UCSD-AML1 (cell line): ENCODE data around the gene DACT2.

Experiments
- DNase-seq: peaks from one replicate; lab custom pipeline; 2025; ENCODE audit not compliant: unreplicated experiment; lab: John Stamatoyannopoulos, UW

Gene DACT2

GRCh38 chr6:168352096-168352495 is 32.5 kb upstream of the DACT2 start:
- no peak for DNase-seq

GRCh38 chr6:168349718-168350210 is 30.2 kb upstream of the DACT2 start:
- DNase-seq = no peak

- DNase-seq = no peak
Measured at GRCh38 chr6:168348186-168348585, 28.6 kb upstream of the DACT2 start.

- DNase-seq = no peak
Measured at GRCh38 chr6:168347615-168348014, 28.0 kb upstream of the DACT2 start.

GRCh38 chr6:168347053-168347452 is 27.5 kb upstream of the DACT2 start:
- DNase-seq = no peak

- DNase-seq = no peak
Measured at GRCh38 chr6:168345896-168346754, 26.5 kb upstream of the DACT2 start.

GRCh38 chr6:168345266-168345665 is 25.7 kb upstream of the DACT2 start:
- no peak for DNase-seq

GRCh38 chr6:168344338-168344737 is 24.8 kb upstream of the DACT2 start:
- DNase-seq = no peak

- DNase-seq = no peak
Measured at GRCh38 chr6:168343239-168344150, 23.9 kb upstream of the DACT2 start.

GRCh38 chr6:168342636-168343035 is 23.1 kb upstream of the DACT2 start:
- no peak for DNase-seq

- DNase-seq = no peak
Measured at GRCh38 chr6:168341280-168341900, 21.8 kb upstream of the DACT2 start.

- DNase-seq = no peak
Measured at GRCh38 chr6:168340819-168341218, 21.2 kb upstream of the DACT2 start.

GRCh38 chr6:168338777-168339176 is 19.2 kb upstream of the DACT2 start:
- DNase-seq = no peak

GRCh38 chr6:168336967-168337366 is 17.4 kb upstream of the DACT2 start:
- no peak for DNase-seq

GRCh38 chr6:168333989-168334388 is 14.4 kb upstream of the DACT2 start:
- no peak for DNase-seq

GRCh38 chr6:168333491-168333890 is 13.9 kb upstream of the DACT2 start:
- no peak for DNase-seq

- no peak for DNase-seq
Measured at GRCh38 chr6:168333039-168333438, 13.5 kb upstream of the DACT2 start.

- DNase-seq = no peak
Measured at GRCh38 chr6:168332020-168332419, 12.4 kb upstream of the DACT2 start.

- no peak for DNase-seq
Measured at GRCh38 chr6:168331058-168331457, 11.5 kb upstream of the DACT2 start.

- no peak for DNase-seq
Measured at GRCh38 chr6:168330403-168330802, 10.8 kb upstream of the DACT2 start.

GRCh38 chr6:168328086-168328485 is 8.5 kb upstream of the DACT2 start:
- DNase-seq = no peak
